ENCODE measurements around the gene EEF1AKMT2.
A peak's percentile ranks its signal among the peaks of the same experiment; 100 is the strongest.
"Not testable (repeated sequence)": the region's sequence is repeated elsewhere in the genome, so short reads cannot be mapped to it uniquely, and the experiment has no call there.

EEF1AKMT2 gene
- total RNA-seq: 12.8 to 15.7 reads per million in 2 donors

DNA sequence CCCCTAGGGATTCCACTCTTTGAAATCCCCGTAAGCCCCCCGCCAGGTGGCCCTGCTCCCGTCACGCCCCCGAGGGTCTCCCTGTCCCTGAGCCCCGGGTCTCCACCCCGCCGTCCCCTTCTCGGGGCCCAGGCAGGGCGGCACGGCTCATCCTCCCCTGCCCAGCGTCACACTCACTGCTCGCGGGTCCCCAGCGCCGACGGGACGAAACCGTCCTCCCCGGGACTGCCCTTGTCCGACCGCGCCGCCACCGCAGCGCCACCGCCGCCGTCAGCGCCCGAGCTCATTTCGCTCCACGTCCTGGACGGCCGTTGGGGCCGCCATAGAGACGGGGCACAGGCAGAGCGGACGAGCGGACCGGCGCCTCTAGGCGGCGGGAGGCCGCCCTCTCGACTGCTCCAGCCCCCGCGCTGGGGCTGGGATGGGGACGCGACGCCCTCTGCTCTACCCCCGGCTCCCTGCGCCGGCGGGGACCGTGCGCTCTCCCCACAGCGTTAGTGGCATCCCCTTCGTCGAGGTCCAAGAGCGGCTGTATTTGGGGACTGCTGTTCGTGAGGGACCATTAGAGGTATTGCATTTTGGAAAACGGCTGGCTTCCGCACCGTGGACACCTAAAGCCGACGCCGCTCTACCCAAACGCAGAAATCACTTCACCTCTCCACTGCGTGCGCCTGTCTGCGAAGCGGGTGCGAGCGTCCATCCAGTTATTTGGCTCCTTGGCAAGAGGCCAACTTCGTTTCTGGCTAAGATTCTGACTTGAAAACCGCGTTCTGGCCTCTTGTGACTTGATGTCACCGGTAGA, at the start of gene EEF1AKMT2:
Gene EEF1AKMT2 (minus strand): TSS at position 341 of the 802 bp plus-strand sequence. CDS start 54 bp downstream, at position 287.
- peak; percentile 67 for DNase-seq

DNA sequence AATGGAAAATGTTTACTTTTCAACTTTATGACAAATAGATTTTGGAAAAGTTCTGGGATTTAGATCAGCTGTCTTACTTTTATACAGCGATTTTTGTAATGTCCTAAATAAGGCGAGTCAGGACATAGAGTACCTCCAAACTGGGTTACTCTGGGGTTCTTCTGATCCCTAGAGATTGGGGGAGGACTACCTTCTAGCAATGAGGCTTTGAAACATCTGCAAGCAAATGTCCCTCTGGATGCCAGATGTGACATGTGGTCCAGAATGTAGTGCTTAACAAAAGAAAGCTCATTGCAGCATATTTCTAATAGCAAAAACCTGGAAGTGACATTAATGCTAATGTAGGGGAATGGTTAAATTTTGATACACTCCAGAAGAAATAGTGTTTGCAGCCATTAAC, 46.0 kb upstream of the EEF1AKMT2 start:
- no peak for DNase-seq

DNA sequence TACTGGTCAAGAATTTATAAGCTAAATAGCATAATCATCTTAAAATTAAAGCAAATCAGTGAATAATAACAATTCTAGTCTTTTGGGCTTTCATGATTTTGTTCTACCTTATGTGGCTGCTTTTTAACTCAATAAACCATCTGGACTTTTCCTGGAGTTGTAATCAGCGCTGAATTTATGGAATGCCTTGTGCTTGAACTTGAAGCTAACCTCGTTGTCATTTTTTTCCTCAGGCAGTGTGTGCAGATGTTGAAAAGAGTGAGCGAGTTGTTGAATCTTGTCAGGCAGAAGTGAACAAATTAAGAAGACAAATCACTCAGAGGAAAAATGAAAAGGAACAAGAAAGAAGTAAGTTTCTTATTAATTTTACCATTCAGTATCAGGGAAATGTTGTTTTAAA, 39.4 kb upstream of the EEF1AKMT2 start:
- no peak for DNase-seq

DNA sequence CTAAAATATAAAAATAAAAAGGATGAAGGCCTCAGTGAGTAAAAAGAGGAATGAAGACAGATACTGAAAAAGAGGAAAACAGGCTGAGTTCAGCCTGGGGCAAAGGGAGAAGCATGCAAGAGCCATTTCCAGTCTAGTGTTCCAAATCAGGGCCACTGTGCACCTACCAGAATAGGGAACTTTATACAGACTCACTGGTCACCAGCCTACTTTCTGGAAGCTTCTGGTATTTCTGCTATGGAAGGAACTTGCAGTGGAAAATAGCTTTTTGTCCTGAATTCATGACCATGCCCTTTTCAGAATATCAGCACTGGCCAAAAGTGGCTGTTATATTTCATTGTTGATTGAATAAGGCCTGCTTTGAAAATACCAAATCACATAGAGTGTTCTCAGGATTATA, 38.8 kb upstream of the EEF1AKMT2 start:
- DNase-seq: no peak

DNA sequence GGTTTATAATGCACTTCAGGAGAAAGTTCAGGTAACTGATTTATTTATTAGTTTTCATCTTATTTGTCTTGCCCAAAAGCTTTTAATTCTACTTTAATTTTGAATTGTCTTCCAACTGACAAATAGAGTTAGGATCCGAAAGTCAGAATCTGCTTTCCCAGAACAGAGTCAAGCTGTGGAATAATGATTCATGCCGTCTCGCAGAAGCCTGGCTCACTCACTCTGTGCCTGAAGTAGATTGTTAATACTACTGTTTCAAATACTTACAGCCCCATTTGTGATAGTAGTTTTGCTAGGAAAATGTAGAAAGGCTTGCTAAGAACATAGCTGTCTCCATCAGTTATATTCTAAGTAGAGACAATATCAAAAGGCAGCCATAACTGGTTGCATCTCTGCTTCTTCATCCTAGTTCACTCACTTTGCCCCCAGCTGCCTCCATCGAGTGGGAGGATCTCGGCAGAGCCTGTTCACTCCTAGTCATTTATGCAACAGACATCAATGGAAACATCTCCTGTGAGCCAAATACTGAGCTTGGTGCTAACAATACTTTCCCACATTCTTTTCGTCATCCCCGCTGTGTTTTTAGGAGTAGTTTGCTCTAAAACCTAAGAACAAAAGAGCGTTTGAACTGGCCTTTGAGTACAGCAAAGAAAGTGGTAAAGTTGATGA, 37.9 kb upstream of the EEF1AKMT2 start:
- DNase-seq: no peak

DNA sequence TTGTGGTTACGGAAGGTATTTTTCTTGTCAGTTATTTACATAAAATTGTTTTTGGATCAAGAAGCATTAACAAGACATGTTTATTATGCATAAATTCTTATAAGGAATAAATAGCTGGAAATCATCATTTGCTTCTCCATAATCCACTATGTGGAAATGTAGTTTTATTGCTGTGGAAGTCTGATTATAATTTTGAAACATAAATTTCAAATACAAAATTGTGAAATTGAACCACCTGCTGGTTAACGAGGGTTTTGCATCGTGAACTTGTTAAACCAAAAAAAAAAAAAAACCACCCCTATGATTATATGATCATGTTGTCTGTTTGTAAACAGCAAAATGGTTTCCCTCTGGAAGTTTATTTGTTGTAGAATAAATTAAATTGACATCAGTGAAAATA, 35.8 kb upstream of the EEF1AKMT2 start:
- no peak for DNase-seq

DNA sequence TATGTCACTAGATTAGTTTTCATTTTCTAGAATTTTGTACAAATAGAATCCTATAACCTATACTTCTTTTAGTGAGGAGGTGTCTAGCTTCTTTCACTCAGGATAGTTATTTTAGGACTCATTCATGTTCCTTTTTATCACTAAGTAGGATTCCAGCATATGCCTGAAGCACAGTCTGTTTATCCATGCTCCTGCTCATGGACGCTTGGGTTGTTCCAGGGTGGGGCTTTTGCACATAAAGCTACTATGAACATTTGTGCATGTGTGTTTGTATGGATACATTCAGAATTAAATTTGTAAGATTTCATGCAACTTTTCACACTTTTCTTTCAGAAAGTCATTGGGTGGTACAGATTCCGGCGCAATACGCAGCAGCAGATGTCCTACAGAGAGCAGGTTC, 34.6 kb upstream of the EEF1AKMT2 start:
- DNase-seq: no peak

DNA sequence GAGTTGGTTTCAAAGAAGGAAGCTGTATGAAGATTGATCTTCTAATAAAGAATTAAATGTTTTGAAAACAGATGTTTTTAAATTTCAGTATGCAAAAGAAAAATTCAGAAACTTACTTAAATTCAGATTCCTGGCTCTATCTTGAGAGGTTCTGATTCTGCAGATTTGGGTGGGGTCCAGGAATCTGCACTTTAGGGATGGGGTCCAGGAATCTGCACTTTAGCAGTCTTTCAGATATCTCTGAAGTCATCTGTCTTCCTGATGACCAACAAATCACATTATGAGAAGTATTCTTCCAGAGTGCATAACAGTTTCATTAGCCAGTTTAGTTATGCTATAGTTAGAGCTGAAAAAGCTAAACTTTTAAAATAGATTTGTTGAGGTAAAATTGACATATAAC, 34.0 kb upstream of the EEF1AKMT2 start:
- DNase-seq: no peak

DNA sequence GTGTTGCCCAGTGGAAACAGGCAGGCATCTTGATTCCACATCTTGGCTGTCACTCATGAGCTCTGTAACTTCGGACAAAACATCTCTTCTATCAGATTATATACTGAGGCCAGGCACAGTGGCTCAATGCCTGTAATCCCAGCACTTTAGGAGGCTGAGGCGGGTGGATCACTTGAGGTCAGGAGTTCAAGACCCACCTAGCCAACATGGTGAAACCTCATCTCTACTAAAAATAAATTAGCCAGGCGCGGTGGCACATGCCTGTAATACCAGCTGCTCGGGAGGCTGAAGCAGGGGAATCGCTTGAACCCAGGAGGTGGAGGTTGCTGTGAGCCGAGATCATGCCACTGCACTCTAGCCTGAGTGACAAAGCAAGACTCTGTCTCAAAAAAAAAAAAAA, 33.2 kb upstream of the EEF1AKMT2 start:
- not testable (repeated sequence) for DNase-seq

DNA sequence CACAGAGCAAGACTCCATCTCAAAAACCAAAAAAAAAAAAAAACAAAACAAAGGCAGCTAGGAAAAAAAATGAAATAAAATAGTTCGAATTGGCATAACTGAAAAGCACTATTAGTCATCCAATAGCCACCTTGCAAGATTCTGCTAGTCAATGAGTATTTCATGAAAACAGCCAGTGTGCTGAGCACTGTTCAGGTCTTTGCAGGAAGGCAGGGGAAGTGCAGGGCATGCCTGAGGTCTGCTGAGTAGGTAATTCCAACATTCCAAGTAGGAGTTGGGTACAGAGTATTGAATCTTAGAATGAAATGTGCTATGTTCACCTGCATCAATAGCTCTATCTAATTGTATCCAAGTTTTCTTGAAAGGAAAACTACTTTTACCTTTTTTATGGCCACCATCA, 32.8 kb upstream of the EEF1AKMT2 start:
- no peak for DNase-seq

DNA sequence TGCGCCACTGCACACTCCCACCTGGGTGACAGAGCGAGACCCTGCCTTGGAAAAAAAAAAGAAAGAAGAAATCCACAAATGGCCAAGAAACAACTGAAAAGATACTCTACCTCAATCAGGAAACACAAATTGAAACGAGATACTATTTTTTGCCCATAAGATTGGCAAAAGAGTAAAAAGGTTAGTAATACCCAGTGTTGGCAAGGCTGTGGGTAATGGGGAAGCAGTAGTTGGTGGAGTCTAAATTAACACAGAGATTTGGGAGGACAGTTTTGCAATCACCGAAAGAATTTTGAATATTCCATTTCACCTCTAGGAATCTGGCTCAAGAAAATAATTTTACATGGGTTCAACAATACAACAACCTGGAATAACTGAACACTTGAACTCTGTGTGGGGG, 29.8 kb upstream of the EEF1AKMT2 start:
- no peak for DNase-seq

DNA sequence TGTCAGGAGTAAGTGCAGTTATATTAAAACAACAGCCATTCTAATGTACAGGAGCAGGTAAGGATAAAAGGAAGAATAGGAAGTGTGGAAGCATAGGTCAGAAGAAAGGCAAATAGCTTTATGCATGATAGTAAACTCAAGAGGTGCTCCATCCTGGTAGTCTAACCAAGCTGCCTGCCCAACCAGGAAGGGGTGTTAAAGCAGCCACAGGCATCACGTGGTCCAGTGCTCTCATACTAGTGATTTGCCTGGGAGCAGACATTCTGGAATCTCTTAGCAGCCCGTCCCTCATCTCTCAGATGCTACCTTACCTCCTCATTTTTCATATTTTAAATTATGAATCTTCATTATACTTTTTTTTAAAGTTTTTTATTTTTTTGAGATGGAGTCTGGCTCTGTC, 28.4 kb upstream of the EEF1AKMT2 start:
- no peak for DNase-seq

DNA sequence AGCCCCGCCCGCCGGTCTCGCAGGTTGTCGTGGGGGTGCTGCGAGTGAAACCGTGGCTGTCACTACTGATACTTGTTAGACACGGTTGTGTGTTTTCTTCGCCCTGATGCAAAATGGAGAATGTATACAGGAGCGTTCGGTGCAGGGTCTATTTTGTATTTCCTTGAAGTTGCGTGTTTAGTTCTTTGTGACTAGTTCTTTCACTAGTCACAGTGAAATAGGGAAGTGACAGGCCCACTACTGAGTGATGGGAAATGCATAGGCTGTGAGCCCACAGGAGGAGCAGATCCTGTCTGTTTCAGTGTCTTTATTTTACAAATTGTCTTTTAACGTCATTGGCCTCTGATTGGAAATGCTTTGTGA, 10.6 kb upstream of the EEF1AKMT2 start:
- no peak for DNase-seq

DNA sequence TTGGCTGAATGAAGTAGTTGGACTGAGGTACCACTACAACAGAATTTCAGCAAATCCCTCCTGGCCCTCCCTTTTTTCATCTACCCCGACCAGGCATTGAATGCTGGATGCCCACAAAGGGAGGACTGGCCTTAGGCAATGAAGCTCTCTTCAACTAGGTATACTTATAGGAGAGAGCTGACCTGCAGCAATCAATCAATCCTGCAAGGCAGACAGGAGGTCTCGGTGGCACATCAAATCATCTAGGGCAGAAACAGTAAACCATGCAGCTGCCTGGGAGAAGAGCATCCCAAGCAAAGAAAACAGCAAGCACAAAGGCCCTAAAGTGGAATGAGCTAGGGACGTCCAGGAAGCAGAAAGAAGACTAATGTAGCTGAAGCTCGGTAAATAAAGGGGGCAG, 7.5 kb upstream of the EEF1AKMT2 start:
- no peak for DNase-seq

DNA sequence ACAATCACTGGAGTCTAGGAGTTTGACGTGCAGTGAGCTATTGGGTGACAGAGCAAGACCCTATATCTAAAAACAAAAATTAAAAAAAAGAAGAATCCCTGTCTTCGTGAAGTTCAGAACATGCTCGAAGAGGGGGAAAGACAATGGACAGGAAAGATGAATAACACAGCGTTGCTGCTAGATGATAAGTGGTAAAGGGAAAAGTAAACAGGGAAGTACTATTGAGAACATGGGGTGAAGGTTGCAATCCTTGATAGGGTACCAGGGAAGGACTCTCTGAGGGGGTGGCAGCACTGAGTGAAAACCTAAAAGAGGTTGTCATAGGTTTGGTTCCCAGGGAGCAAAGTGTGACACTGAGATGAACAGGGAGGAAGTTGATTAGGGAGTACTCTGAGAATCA, 7.1 kb upstream of the EEF1AKMT2 start:
- DNase-seq: no peak

DNA sequence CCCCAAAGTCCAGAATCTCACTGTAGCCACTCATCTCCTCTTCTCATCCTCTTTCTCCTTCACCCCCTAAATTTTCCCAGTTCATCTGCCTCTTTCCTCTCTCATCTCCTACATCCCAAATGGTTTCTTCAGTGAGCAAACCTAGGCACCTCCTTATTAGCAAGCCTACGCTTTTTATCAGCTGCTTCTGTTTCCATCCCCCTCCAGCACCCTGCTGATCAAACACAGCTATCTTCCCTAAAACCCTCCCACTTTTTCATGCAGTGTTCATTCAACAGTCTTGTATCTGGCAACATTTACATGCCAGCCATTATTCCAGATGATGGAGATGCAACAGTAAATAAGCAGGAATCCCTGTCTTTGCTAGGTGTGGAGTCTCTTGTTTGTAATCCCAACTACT, 6.7 kb upstream of the EEF1AKMT2 start:
- no peak for DNase-seq

DNA sequence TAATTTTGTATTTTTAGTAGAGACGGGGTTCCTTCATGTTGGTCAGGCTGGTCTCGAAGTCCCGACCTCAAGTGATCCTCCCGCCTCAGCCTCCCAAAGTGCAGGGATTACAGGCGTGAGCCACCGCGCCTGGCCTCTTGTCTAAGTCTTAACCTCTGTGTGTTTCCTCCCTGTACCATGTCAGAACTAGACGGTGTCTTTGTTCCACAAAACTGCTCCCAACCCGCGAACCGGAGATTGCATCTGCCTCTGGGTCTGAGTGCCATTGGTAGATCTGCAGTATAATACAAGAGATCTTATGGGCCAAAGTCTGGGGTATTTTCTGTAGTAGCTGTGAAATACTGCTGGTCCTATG, 1.3 kb upstream of the EEF1AKMT2 start:
- no peak for DNase-seq

DNA sequence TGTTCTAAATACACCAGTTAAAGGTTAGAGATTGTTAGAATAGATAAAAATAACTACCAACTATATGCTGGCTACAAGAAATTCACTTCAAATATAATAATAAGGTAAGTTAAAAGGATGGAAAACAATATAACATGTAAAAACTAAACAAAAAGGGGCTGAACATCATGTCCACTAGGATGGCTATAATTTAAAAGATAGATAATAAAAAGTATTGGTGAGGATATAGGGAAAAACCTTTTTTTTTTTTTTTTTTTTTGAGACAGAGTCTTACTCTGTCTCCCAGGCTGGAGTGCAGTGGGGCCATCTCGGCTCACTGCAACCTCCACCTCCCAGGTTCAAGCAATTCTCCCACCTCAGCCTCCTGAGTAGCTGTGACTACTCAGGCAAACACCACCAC, 8.8 kb downstream of the EEF1AKMT2 start:
- not testable (repeated sequence) for DNase-seq

DNA sequence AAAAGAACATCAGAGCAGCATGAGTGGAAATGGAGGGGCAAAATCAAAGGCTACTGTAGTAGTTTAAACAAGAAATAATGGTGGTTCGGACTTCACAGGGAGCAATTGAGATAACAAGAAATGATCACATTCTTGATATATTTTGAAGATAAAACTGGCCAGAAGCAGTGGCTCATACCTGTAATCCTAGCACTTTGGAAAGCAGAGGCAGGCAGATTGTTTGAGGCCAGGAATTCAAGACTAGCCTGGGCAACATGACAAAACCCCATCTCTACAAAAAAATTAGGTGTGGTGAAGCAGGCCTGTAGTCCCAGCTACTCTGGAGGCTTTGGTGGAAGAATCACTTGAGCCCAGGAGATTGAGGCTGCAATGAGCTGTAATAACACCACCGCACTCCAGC, 22.9 kb downstream of the EEF1AKMT2 start:
- no peak for DNase-seq

DNA sequence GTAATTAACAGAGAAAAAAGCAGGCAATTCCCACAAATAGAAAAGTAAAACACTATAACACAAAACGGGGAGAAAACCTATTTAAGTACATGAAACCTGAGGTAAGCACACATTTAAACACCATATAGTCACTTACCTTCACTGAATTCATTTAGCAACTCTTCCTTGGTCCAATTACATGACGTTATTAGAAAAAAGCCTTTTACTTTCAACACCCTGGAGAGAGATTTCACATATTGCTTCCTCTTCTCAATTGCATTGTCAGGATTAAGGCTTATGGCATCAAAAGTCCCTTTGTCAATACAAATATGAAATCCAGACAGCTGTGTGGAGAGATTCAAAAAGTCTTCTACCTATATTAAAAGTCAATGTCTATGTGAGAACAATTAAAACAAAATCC, 26.4 kb downstream of the EEF1AKMT2 start:
- DNase-seq: no peak

DNA sequence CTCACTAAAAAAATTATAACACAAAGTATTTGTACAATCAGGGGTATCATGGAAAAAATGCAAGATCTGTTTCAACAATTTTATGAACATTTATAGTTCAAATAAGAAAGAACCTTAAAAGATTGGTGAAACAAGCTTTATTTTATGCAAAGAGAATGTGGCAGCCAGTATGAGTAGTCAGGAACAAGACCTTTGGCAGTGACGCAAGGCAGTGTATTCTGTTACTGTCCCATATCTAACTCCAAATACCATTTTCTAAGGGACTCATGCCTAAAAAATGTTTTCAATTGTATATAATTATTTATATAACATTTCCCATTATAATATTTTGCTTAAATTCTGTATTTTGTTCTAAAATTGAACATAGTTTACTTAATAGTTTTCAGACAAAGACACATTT, 28.4 kb downstream of the EEF1AKMT2 start:
- DNase-seq: no peak

DNA sequence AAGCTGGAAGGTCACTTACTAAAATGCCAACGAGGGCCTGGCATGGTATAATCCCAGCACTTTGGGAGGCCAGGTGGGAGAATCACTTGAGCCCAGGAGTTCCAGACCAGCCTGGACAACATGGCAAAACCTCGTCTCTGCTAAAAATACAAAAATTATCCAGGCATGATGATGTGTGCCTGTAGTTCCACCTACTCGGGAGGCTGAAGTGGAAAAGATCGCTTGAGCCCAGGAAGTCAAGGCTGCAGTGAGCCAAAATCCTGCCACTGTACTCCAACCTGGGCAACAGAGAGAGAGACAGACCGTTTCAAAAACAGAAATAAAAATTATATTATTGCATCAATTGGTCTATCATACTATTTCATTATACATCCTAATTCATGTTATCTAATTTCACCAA, 29.4 kb downstream of the EEF1AKMT2 start:
- DNase-seq: no peak

DNA sequence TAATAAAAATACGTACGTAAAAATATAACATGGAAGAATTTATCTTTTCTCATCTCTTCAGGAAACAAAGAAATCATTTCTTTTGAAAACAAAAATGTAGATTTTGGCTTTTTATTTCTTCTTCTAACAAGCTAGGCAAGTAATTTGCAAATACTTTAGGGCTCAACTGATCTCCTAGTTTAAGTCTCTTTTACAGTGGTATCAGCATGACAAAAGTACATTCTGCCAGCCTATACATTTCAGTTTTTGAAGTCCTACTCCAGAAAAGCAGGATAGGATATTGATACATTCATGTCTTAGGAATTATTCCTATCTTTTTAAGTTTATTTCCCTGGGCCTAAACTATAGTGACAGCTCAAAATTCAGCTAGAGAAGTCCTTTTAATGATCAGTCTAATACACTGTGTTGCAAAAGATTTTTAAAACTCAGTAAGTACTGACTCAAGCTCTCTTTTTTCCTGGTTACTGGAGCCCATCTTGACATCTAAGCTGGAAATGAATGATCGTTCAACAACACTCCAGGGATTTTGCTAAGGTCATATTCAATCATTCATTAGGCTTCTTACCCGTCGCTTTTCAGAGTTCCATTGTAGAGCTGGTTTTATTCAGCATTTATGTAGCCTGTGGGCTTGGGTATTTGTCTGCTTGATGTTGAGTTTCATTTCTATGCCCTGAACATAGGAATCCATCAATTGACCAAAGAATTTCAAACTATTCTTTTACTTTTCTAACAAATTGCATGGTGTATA, 35.4 kb downstream of the EEF1AKMT2 start:
- DNase-seq: no peak

DNA sequence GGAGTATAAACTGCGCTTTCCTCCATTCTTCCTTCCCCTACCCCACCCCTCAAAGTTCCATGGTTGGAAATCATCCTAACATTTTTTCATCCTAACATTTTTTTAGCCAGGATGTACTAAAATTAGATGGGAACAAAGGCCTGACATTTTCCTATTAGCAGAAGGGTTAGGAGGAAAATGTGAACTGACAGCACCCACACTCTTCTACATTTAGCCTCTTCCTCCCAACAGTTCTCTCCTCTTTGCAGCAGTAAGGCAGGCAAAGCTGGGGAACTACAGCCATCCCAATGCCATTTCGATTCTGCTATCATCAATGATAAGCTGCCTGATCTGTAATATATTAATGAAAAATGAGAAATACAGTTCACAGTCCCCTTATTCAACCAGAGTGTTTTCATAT, 36.1 kb downstream of the EEF1AKMT2 start:
- DNase-seq: no peak
